Gastrocnemius medialis (tissue), 4 donors: ENCODE results near the gene PLCG2. TPM values are rescaled to one million over a fixed set of nuclear protein-coding genes. Genes with fewer than 3 reads are reported as not detected.

Experiments used
- ATAC-seq, 2 donors: fragments of 150-250 bp; one replicate each; pipeline ENCODE4 v1.9.1; 2016
- DNase-seq, 2 donors: peaks; one replicate each; pipeline ENCODE4 v3.0.0-alpha.2; 2019
- H3K27ac ChIP-seq, 4 donors: fragments of 200-600 bp; sonication (generic); 1 replicate in 1 of 4; 2 replicates in 3 of 4; pipeline ENCODE4 v1.5.1; 2016 to 2018; ENCODE audit warnings: mild to moderate bottlenecking in 2 of 4, moderate library complexity in 1 of 4
- H3K27me3 ChIP-seq, 3 donors: fragments of 200-600 bp; sonication (generic) in 2 of 3; 1 replicate in 1 of 3; 2 replicates in 2 of 3; pipeline versions ENCODE4 v1.5.1 to v1.6.0; 2016 to 2019; ENCODE audit warnings: mild to moderate bottlenecking in 1 of 3, moderate library complexity in 1 of 3
- H3K36me3 ChIP-seq, 2 donors: fragments of 200-600 bp; sonication (generic) in 1 of 2; one replicate each; pipeline ENCODE4 v1.5.1; 2017 to 2018
- H3K4me1 ChIP-seq, 2 donors: fragments of 200-600 bp; sonication (generic) in 1 of 2; one replicate each; pipeline ENCODE4 v1.5.1; 2016 to 2017; ENCODE audit warnings: mild to moderate bottlenecking in 2 of 2
- H3K4me3 ChIP-seq, 4 donors: fragments of 200-600 bp; sonication (generic) in 3 of 4; 1 replicate in 1 of 4; 2 replicates in 3 of 4; pipeline ENCODE4 v1.5.1; 2016 to 2019; ENCODE audit warnings: mild to moderate bottlenecking in 2 of 4
- H3K9me3 ChIP-seq, 3 donors: fragments of 200-600 bp; sonication (generic) in 2 of 3; 1 replicate in 1 of 3; 2 replicates in 2 of 3; pipeline ENCODE4 v1.5.1; 2016 to 2019
- POLR2A ChIP-seq, 2 donors: fragments of 450-650 bp; IDR thresholded peaks; one replicate each; pipeline ENCODE4 v1.6.1; 2017; ENCODE audit warnings: antibody characterized with exemption in 2 of 2, mild to moderate bottlenecking in 2 of 2, moderate library complexity in 2 of 2
- in situ Hi-C, 4 donors: fragments of 200-750 bp; cut with MboI; loops; one replicate each; pipeline versions ENCODE4 v1.15.0 to v1.8.0; 2017; ENCODE audit warnings: low sequenced_read_pairs in 4 of 4
- intact Hi-C: fragments of 100-400 bp; cut with DNase I; formaldehyde crosslinking; loops from one replicate; pipeline ENCODE4 v1.15.1; 2023; ENCODE audit warnings: low total_unique reads
- total RNA-seq, 4 donors: library from RNA; depleted of rRNA; stranded (reverse); fragments of >200 nt; gene quantifications; one replicate each; pipeline versions ENCODE4 v1.1.0 to v1.2.3, GENCODE V29; 2016
- TF ChIP-seq, protein P1 (sequence below), 5 experiments: fragments of 450-650 bp in 3 of 5; fragments of 200-600 bp in 2 of 5; sonication (generic) in 2 of 5; IDR thresholded peaks in 4 of 5; conservative IDR thresholded peaks in 1 of 5; 1 replicate in 4 of 5; 2 replicates in 1 of 5; pipeline ENCODE4 v1.5.1; 2016 to 2019; ENCODE audit warnings: antibody characterized with exemption in 5 of 5, mild to moderate bottlenecking in 3 of 5, moderate library complexity in 3 of 5

The PLCG2 gene
- total RNA-seq, 4 donors from 2014 or later, result 1.8 to 3.0 (median 2.1) TPM

DNA sequence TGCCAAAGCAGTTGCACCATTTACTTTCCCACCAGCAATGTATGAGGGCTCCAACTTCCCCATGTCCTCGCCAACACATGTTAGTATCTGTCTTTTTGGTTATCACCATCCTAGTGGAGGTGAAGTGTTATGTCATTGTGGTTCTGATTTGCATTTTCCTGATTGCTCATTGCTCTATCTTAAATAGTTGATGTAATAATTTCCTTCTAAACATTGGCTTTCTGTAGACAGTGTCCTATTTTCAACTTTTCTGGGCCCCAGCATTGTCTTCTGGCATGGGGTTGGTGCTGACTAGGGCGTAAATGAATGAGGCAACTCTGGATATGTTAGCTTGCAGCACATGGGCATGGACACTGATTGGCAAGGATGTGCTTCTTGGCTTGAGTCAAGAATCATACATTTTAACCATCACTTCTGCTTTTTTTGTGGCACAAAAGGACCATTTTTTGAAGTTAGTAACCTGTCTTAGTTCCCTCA is 25.1 kb downstream of the PLCG2 start:
- Histone ChIP-seq H3K4me1 (no peaks in the 10 kb centered on the region), H3K27me3 (no peaks in the 10 kb centered on the region), H3K27ac (no peak overlapping the region), H3K4me3 (no peak overlapping the region), H3K9me3 (no peaks in the 10 kb centered on the region), H3K36me3 (no peaks in the 10 kb centered on the region)
- in situ Hi-C loops (no loop called here), intact Hi-C loops (no loop called here)
- TF ChIP-seq, protein P1, sequence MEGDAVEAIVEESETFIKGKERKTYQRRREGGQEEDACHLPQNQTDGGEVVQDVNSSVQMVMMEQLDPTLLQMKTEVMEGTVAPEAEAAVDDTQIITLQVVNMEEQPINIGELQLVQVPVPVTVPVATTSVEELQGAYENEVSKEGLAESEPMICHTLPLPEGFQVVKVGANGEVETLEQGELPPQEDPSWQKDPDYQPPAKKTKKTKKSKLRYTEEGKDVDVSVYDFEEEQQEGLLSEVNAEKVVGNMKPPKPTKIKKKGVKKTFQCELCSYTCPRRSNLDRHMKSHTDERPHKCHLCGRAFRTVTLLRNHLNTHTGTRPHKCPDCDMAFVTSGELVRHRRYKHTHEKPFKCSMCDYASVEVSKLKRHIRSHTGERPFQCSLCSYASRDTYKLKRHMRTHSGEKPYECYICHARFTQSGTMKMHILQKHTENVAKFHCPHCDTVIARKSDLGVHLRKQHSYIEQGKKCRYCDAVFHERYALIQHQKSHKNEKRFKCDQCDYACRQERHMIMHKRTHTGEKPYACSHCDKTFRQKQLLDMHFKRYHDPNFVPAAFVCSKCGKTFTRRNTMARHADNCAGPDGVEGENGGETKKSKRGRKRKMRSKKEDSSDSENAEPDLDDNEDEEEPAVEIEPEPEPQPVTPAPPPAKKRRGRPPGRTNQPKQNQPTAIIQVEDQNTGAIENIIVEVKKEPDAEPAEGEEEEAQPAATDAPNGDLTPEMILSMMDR (IDR thresholded peaks at IDR 0.05 in 4 of 5, conservative IDR thresholded peaks at IDR 0.05 in 1 of 5), result no peak
- no peak for TF ChIP-seq POLR2A (IDR thresholded peaks at IDR 0.05)
- DNase-seq, result no peak
- no peak for ATAC-seq

DNA sequence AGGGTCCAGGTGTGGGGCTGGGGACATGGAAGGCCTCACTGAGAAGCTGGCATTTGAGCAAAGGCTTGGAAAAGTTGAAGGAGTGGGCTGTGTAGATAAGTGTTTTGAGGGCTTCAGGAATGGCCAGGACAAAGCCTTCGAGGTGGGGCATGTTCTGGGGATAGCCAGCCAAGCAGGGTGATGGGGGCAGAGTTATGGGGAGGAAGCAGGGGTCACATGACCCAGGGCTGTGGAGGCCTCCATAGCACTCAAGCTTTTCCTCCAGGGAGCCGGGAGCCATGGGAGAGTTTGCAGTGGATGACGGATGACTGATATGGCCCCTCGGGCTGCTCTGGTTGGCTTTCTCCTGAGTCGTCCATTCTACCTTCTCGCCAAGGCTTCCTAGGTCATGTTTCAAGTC is 27.6 kb downstream of the PLCG2 start:
- DNase-seq, result no peak
- Histone ChIP-seq H3K36me3 (no peaks in the 10 kb centered on the region), H3K4me1 (no peaks in the 10 kb centered on the region), H3K4me3 (no peak overlapping the region), H3K27ac (no peak overlapping the region), H3K27me3 (no peaks in the 10 kb centered on the region), H3K9me3 (no peaks in the 10 kb centered on the region)
- intact Hi-C loops, result no loop called here
- TF ChIP-seq, protein P1 (IDR thresholded peaks at IDR 0.05 in 4 of 5, conservative IDR thresholded peaks at IDR 0.05 in 1 of 5), result no peak
- no peak for TF ChIP-seq POLR2A (IDR thresholded peaks at IDR 0.05)
- ATAC-seq, result no peak
- in situ Hi-C loops, result no loop called here

DNA sequence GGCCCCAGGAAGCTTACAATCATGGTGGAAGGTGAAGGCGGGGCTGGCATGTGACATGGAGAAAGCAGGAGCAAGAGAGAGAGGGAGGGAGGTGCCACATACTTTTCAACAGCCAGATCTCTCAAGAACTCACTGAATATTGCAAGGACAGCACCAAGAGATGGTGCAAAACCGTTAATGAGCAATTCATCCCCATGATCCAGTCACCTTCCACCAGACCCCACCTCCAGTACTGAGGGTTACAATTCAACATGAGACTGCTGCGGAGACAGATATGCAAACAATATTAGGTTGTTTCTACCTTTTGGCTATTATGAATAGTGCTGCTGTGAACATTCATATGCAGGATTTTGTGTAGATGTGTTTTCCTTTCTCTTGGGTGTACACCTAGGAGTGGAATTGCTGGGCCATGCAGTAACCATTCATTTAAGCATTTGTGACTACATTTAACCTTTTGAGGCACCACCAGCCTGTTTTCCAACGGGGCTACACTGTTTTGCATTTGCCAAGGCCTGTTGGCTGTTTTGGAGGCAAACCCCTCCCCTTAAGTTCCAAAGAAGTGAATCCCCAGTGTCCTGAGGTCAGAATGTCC is 28.8 kb downstream of the PLCG2 start:
- Histone ChIP-seq H3K9me3 (no peaks in the 10 kb centered on the region), H3K4me1 (no peaks in the 10 kb centered on the region), H3K36me3 (no peaks in the 10 kb centered on the region), H3K27ac (no peak overlapping the region), H3K4me3 (no peak overlapping the region), H3K27me3 (no peaks in the 10 kb centered on the region)
- in situ Hi-C loops (no loop called here), intact Hi-C loops (no loop called here)
- ATAC-seq (no peak), DNase-seq (no peak)
- TF ChIP-seq, protein P1 (IDR thresholded peaks at IDR 0.05 in 4 of 5, conservative IDR thresholded peaks at IDR 0.05 in 1 of 5), result no peak
- no peak for TF ChIP-seq POLR2A (IDR thresholded peaks at IDR 0.05)

DNA sequence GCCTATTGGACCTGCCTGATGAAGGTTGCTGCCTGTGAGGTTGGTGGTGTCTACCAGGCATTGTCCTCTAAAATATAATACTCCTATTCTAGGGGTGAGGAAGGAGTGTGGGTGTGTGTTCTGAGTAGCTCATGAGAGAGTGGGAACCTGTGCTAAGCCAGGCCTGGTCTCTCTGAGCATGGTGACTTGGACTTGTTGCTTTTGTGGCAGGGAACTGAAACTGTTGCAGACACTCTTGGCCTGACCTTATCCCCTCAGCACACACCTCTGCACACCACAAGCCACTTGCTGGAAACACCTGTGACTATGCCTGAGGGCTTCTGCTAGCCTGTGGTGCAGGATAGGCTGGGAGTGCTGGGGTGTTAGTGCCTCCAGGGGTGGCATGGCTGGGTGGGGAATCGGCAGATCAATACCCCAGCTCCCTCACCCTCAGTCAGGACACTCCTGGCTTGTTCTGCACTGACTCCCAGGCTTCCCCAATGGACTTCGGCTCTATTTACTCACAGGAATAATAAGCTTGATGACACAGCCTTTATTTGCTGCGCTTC is 29.9 kb downstream of the PLCG2 start:
- TF ChIP-seq POLR2A (IDR thresholded peaks at IDR 0.05), result no peak
- TF ChIP-seq, protein P1 (IDR thresholded peaks at IDR 0.05 in 4 of 5, conservative IDR thresholded peaks at IDR 0.05 in 1 of 5), result no peak
- no peak for DNase-seq
- Histone ChIP-seq H3K9me3 (no peaks in the 10 kb centered on the region), H3K36me3 (no peaks in the 10 kb centered on the region), H3K27ac (no peak overlapping the region), H3K4me1 (no peaks in the 10 kb centered on the region), H3K27me3 (no peaks in the 10 kb centered on the region), H3K4me3 (no peak overlapping the region)
- intact Hi-C loops (no loop called here), in situ Hi-C loops (no loop called here)
- ATAC-seq, result no peak
